ENCODE results near the gene HOXA9.

HOXA9 gene

DNA sequence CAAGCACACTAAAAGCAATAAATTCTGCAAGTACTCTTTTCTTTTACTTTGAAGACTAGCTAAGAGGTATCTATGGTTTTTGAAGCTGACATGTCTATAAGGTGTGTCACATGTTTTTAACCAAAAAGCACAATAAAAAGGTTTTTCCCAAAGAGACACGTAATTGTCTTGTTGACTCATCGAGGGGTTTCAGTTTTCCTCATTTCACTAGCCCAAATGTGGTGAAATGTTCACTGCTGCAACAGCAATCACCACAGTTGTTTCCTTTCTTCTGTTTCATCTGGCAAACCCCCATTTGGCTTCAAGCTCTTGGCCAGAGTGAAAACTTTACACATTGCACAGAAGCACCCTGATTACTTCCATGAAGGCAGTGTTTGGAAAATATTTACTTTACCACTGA is 30.9 kb downstream of the HOXA9 start:
- no peak overlapping the region for H3K27ac ChIP-seq
- TF ChIP-seq, protein P1, sequence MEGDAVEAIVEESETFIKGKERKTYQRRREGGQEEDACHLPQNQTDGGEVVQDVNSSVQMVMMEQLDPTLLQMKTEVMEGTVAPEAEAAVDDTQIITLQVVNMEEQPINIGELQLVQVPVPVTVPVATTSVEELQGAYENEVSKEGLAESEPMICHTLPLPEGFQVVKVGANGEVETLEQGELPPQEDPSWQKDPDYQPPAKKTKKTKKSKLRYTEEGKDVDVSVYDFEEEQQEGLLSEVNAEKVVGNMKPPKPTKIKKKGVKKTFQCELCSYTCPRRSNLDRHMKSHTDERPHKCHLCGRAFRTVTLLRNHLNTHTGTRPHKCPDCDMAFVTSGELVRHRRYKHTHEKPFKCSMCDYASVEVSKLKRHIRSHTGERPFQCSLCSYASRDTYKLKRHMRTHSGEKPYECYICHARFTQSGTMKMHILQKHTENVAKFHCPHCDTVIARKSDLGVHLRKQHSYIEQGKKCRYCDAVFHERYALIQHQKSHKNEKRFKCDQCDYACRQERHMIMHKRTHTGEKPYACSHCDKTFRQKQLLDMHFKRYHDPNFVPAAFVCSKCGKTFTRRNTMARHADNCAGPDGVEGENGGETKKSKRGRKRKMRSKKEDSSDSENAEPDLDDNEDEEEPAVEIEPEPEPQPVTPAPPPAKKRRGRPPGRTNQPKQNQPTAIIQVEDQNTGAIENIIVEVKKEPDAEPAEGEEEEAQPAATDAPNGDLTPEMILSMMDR (conservative IDR thresholded peaks at IDR 0.05), result no peak

DNA sequence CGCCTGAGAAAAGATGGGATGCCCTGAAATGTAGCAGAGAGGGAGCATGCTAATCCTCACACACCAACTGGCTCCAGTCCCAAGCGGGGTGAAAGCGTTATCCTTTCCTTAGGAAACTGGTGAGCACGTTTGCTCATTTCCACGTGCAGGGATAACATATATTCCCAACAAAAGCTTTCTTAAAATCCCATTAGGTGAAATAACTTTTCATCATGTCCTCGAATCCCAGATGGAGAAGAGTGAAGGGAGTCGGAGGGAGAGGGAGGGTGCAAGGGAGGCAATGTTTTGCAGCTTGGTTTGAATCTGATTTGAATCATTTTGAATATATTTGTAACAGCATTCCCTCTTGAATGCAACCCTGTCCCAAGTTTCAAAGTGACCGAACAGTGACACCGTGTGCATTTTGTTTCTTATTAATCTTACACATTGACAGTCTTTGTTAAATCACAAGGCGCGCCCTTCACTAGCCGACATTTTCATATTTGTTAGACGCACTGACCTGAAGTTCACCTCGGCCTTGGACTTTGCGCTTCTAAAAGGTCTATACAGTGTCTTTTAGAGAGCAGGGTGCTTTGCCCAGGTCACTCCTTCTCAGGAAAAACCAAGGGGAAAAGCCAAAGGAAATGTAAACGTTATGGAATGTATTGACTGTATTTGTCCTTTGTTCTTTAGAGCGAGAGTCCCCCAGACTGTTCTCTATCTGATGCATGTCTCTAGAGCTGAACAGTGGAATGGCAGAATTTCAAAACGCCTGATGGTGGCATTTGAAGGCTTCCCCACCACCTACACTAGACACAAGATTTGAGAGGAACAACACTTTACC is 31.7 kb downstream of the HOXA9 start:
- H3K27ac ChIP-seq, result no peak overlapping the region
- TF ChIP-seq, protein P1 (conservative IDR thresholded peaks at IDR 0.05), result no peak

DNA sequence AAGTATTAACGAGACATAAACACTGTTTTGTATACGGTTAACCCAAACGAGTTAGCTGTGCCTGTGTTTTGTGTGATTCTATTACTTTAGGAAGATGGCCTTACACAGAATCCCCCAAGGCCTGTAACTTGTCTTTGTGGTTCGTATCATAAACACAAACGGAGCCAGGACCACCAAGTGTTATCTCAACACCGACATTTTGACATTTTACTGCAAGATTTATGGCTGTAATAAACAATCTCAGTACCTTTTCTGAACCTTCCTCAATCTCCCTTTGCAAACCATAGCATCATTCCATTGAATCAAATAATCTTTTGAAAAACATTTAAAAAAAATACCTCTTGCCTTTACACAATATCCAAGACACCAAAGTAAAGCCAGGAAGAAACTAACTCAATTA is 32.4 kb downstream of the HOXA9 start:
- TF ChIP-seq, protein P1 (conservative IDR thresholded peaks at IDR 0.05), result no peak
- no peak overlapping the region for H3K27ac ChIP-seq

DNA sequence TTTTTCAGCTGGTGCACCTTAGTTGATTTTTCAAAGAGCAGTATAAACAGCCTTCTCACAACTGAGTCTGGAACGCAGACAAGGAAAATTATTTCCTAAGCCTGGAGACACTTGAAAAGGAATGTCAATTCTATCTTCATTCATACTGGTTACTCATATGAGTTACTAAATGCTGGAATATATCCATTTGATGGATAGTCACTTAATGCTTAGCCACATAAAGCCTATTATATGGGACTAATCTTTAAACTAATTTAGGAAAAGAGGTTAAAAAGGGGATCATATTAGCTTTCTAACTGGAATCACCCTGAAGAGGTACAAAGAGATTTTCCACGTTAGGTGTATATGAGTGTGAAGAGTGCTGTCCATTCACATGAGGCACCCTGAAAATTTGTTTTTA is 33.1 kb downstream of the HOXA9 start:
- TF ChIP-seq, protein P1 (conservative IDR thresholded peaks at IDR 0.05), result no peak
- no peak overlapping the region for H3K27ac ChIP-seq

DNA sequence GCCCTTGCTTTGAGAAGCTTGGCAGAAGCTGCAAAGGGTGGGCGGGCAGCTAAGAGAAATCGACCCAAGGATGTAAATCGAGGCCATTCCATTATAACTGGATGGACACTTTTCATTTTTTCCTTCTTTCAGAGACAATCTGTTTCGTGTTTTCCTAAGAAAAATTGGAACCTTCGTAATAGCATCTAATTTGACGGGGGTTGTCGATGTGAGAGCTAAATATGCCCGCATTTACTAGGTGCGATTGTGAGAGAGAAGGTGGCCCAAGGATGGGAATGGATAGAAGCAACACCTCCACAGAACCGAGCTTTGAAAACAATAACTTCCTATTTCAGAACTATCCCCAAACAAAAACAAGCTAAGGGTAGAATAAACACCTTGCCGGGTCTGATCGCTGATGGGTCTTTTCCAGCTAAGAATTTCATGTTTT is 33.9 kb downstream of the HOXA9 start:
- TF ChIP-seq, protein P1 (conservative IDR thresholded peaks at IDR 0.05), result no peak
- peak overlapping the region; percentile 71; the same call in 1 of the 2 replicates for H3K27ac ChIP-seq

DNA sequence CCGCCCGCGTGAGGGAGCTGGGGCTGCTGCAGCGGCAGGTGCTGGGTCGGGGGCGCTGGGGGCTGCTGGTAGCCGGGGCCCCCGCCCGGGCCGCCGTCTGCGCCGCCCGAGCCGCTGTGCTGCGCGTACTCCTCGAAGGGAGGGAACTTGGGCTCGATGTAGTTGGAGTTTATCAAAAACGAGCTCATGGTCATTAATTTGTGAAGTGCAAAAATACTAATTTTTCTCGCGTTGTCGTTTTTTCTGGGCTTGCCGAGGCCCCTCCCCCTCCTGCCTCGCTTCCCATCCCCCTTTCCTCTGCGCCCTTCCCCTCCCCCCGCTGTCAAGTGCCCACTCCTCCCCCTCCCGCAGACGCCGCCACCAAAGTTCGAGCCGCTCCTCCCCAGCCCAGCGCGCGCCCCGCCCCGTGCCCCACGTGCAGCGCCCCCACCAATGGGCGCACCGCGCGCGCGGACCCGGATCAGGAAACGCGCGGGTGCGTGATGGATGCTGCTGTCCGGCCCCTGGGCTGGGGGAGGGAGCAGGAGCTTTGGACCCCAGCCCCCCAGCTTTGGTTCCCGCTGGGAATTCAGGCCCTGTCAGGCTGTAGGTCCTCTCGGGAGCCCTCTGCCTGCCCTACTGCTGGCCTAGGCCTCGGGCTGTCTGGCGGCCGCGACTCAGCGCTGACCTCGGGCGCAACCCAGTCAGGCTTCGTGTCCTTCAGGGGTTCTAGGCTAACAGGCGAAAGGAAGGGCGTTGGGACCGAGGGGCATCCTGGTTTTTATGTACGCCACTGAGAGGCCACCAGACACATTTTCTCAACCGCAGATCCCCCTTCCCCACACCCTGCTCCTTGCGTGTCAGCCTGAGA is 34.6 kb downstream of the HOXA9 start, which contains the start of gene HOXA4:
Gene HOXA4 (minus strand): TSS at position 218 of the 850 bp plus-strand sequence. CDS start 24 bp downstream, at position 194.
- peak within 1 kb of the TSS; percentile 71 for H3K27ac ChIP-seq
- TF ChIP-seq, protein P1 (conservative IDR thresholded peaks at IDR 0.05), result no peak
